OCI-LY7 (cell line): ENCODE measurements around the gene TSPAN31. TPM values are rescaled to one million over a fixed set of nuclear protein-coding genes. Genes with fewer than 3 reads are reported as not detected.

Source experiments
- BruUV-seq: library from RNA; stranded (reverse); fragments of 400-500 nt; replicated peaks from 2 replicates; lab custom pipeline; 2021; lab: Mats Ljungman, UMichigan
- CTCF ChIA-PET: fragments of 300-600 bp; sonication (Branson Sonifier 250); formaldehyde crosslinking; loops from one replicate; lab custom pipeline; 2022; ENCODE audit warnings: antibody characterized with exemption; ENCODE audit not compliant: unreplicated experiment; lab: Charles Lee
- POLR2A ChIA-PET: fragments of 300-600 bp; sonication (Branson Sonifier 250); formaldehyde crosslinking; loops from one replicate; lab custom pipeline; 2022; ENCODE audit warnings: antibody characterized with exemption; lab: Charles Lee
- DNase-seq: peaks from one replicate; pipeline ENCODE4 v3.0.0-alpha.2; 2015; ENCODE audit warnings: low spot score
- H2AFZ ChIP-seq: fragments of 200-600 bp; sonication (generic), shearing (Covaris generic); 2 replicates; pipeline ENCODE4 v1.6.1; 2014; ENCODE audit warnings: mild to moderate bottlenecking, antibody characterized with exemption, low read length, moderate library complexity
- H3K27ac ChIP-seq: fragments of 200-600 bp; sonication (generic); 2 replicates; pipeline ENCODE4 v1.5.1; 2014; ENCODE audit warnings: mixed run types, low read depth, mild to moderate bottlenecking, moderate library complexity, low read length, inconsistent platforms; ENCODE audit not compliant: poor library complexity, severe bottlenecking
- H3K36me3 ChIP-seq: fragments of 200-600 bp; sonication (generic); 2 replicates; pipeline ENCODE4 v1.6.1; 2014; ENCODE audit warnings: mild to moderate bottlenecking, antibody characterized with exemption, low read length, moderate library complexity, mixed read lengths; ENCODE audit not compliant: insufficient read depth
- H3K4me1 ChIP-seq: fragments of 200-600 bp; sonication (generic); 2 replicates; pipeline ENCODE4 v1.5.1; 2014; ENCODE audit warnings: mild to moderate bottlenecking, low read length; ENCODE audit not compliant: insufficient read depth, poor library complexity, severe bottlenecking
- H3K4me2 ChIP-seq: fragments of 200-600 bp; sonication (generic); 2 replicates; pipeline ENCODE4 v1.6.1; 2014; ENCODE audit warnings: mild to moderate bottlenecking, low read length
- H3K4me3 ChIP-seq: fragments of 200-600 bp; sonication (generic); 2 replicates; pipeline ENCODE4 v1.5.1; 2014; ENCODE audit warnings: mild to moderate bottlenecking, low read depth, low read length; ENCODE audit not compliant: poor library complexity, severe bottlenecking
- H3K79me2 ChIP-seq: fragments of 200-600 bp; sonication (generic); 2 replicates; pipeline ENCODE4 v1.6.1; 2016; ENCODE audit warnings: low read depth, mild to moderate bottlenecking, low read length, moderate library complexity, mixed read lengths; ENCODE audit not compliant: insufficient read depth
- H3K9me2 ChIP-seq: fragments of 200-600 bp; sonication (generic); 2 replicates; pipeline ENCODE4 v1.6.1; 2016; ENCODE audit warnings: mild to moderate bottlenecking, low read length, mixed read lengths; ENCODE audit not compliant: insufficient read depth
- H3K9me3 ChIP-seq: fragments of 200-600 bp; sonication (generic); 2 replicates; pipeline ENCODE4 v1.6.1; 2014; ENCODE audit warnings: mild to moderate bottlenecking, mixed run types, low read length, mixed read lengths
- H4K20me1 ChIP-seq: fragments of 200-600 bp; sonication (generic); 2 replicates; pipeline ENCODE4 v1.6.1; 2014; ENCODE audit warnings: mild to moderate bottlenecking, antibody characterized with exemption, low read length, moderate library complexity, mixed read lengths; ENCODE audit not compliant: insufficient read depth
- CTCF ChIP-seq: fragments of 200-600 bp; sonication (generic); conservative IDR thresholded peaks from 2 replicates; pipeline ENCODE4 v1.5.1; 2014; ENCODE audit warnings: mild to moderate bottlenecking, antibody characterized with exemption, low read length, moderate library complexity, mixed read lengths
- EZH2phosphoT487 ChIP-seq: fragments of 200-600 bp; sonication (generic); IDR thresholded peaks from 2 replicates; pipeline ENCODE4 v1.6.1; 2018; ENCODE audit warnings: low read depth, borderline replicate concordance, mild to moderate bottlenecking, mixed run types, antibody characterized with exemption, low read length, moderate library complexity, mixed read lengths
- intact Hi-C: fragments of 100-400 bp; cut with micrococcal nuclease; formaldehyde crosslinking; loops from one replicate; pipeline ENCODE4 v1.10.0; 2022; ENCODE audit not compliant: unreplicated experiment
- total RNA-seq, 2 experiments: library from RNA; depleted of rRNA in 1 of 2; stranded (reverse); fragments of >200 nt in 1 of 2; shearing (Covaris generic) in 1 of 2; gene quantifications; 2 replicates each; pipeline ENCODE4 v1.2.3, GENCODE V29; 2014 to 2022

Gene TSPAN31
- total RNA-seq, 2 experiments from 2014 or later = 2.4 to 6.4 TPM

- Histone ChIP-seq H4K20me1 (no peaks in the 10 kb centered on the region), H3K9me3 (no peaks in the 10 kb centered on the region), H3K79me2 (no peaks in the 10 kb centered on the region), H2AFZ (no peak overlapping the region), H3K9me2 (no peaks in the 10 kb centered on the region), H3K4me2 (no peak overlapping the region), H3K36me3 (peaks cover 56% of the 10 kb centered on the region), H3K4me3 (no peak overlapping the region), H3K4me1 (no peaks in the 10 kb centered on the region), H3K27ac (no peak overlapping the region)
- POLR2A ChIA-PET = interaction anchor here (0.6 kb wide), 2 partner anchors 179 to 618 kb away, joined by 3 read pairs; no protein-coding TSS in a partner anchor
- BruUV-seq = no TSS peak
- DNase-seq = no peak
- CTCF ChIA-PET = no interaction called here
- TF ChIP-seq CTCF = no peak
- no peak for TF ChIP-seq EZH2phosphoT487
- intact Hi-C loops = no loop called here
These were observed 11.9 kb upstream of the TSPAN31 start for GRCh38 chr12:57732726-57733593.

- Histone ChIP-seq H3K27ac (no peak overlapping the region), H3K4me1 (no peaks in the 10 kb centered on the region), H3K36me3 (peaks cover 56% of the 10 kb centered on the region), H3K4me3 (no peak overlapping the region), H3K9me3 (no peaks in the 10 kb centered on the region), H3K9me2 (no peaks in the 10 kb centered on the region), H3K79me2 (no peaks in the 10 kb centered on the region), H2AFZ (no peak overlapping the region), H3K4me2 (no peak overlapping the region), H4K20me1 (no peaks in the 10 kb centered on the region)
- CTCF ChIA-PET = no interaction called here
- no peak for DNase-seq
- intact Hi-C loops = no loop called here
- BruUV-seq = no TSS peak
- TF ChIP-seq EZH2phosphoT487 = no peak
- no peak for TF ChIP-seq CTCF
- POLR2A ChIA-PET = interaction anchor here (0.6 kb wide), 1 partner anchor 333 kb away, joined by 3 read pairs; no protein-coding TSS in a partner anchor
These were observed 10.9 kb upstream of the TSPAN31 start for GRCh38 chr12:57733928-57734327.

GRCh38 chr12:57734591-57734990 is 10.2 kb upstream of the TSPAN31 start:
- Histone ChIP-seq H3K36me3 (peaks cover 51% of the 10 kb centered on the region), H3K9me2 (no peaks in the 10 kb centered on the region), H2AFZ (no peak overlapping the region), H3K9me3 (no peaks in the 10 kb centered on the region), H3K4me2 (no peak overlapping the region), H3K79me2 (peaks cover 1% of the 10 kb centered on the region; the same call in 1 of the 2 replicates), H3K4me1 (peaks cover 4% of the 10 kb centered on the region), H3K4me3 (no peak overlapping the region), H3K27ac (no peak overlapping the region), H4K20me1 (no peaks in the 10 kb centered on the region)
- no peak for TF ChIP-seq EZH2phosphoT487
- no peak for TF ChIP-seq CTCF
- CTCF ChIA-PET = no interaction called here
- POLR2A ChIA-PET = no interaction called here
- no TSS peak for BruUV-seq
- DNase-seq = no peak
- intact Hi-C loops = no loop called here
